ENCODE results near the gene OR5V1.
"Not testable (repeated sequence)": the region's sequence is repeated elsewhere in the genome, so short reads cannot be mapped to it uniquely, and the experiment has no call there.

OR5V1 gene

DNA sequence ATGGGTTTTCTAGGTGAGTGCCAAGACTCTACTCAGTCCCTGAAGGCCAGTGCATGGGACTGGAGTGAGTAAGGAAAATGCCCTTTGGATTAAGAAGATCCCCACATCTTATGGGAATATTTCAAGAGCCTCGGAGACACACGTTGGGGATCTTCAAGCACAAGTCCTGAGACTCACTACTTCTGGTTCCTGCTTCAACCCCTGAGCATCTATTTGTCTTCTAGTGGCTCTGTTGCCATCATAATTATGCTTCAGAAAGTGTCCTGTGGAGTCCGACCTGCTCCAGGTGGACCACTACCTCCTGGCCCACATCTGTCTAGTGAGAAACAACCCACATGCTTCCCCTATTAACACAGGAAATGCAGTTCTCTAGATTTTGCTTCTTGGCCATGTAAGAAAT lies at the start of gene OR5V1:
Gene OR5V1 (minus strand): TSS at position 101 of the 400 bp plus-strand sequence. CDS start 12,670 bp downstream, outside the sequence.
- no peak for FAIRE-seq

DNA sequence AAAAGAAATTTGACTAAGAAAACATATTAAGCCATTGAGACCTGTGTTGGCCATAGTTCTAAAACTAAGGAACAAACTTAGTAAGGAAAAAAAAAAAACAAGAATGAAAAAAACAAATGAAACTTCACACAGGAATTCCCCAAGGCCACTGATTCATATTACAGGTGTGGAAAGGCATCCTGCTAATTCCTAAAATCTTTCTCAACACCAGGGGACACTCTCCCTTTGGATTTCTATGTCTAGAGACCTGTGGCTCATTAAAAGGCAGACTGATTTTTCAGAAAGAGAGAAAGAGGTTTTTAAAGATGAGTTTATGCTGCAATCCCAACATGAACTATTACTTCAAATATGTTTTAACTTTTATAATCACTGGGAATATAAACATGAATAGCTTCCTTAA lies 45.9 kb upstream of the OR5V1 start, which contains the start of gene OR12D1:
Gene OR12D1 (plus strand): TSS at position 341 of the 400 bp plus-strand sequence.
- no peak for FAIRE-seq

DNA sequence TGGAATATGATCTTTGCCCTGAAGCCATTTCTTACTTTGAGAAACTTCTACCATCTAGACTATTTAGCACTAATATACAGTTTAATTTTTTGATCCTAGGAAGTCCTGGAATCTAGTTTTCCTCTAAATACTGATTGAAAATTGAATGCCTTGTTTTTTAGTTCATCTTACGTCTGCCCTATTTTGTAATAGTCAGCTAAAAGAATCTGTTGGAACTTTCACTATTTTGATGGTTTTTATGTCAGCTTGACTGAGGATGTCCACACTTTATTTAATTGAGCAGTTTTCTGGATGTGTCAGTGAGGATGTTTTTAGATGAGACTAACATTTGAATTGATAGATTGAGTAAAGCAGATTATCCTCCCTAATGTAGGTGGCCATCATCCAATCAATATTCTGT lies 35.1 kb upstream of the OR5V1 start:
- FAIRE-seq: no peak

DNA sequence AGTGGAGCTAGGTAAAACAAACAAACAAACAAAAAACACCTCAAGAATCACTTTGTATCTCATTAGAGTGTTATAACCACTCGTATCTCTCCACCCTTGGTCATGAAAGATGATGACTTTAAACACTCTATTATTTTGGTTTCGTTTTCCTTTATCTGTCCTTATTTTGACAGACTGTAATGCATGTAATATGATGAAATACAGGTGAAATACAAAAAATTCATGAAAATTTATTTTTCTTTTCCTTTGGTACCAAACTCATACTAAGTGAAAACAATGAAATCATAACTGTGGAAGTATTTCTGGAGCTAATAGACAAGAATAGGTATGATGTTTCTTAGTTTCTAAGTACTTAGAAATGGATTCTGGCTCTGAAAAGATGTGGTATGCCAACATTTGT lies 30.9 kb upstream of the OR5V1 start:
- no peak for FAIRE-seq

DNA sequence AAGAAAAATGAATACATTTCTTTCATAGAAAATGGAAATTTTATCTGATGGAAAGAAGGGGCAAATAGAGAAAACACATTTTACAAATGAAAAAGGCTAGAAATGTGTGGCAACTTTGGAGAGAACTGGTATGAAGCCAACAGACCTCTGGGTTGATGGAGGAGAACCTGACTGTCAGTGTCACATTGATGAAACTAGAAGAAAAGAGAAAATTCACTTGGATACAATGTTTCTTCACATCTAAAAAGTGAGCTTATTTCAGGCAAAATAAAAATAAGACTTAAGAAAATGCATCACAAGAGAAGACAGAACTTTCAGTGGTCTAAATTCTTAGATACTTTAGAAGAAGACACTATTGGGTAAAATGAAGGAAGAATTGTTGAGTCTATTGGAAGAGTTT lies 26.7 kb upstream of the OR5V1 start, which contains the start of gene OR12D2:
Gene OR12D2 (plus strand): TSS at position 301 of the 400 bp plus-strand sequence. CDS start 1,069 bp downstream, outside the sequence.
- FAIRE-seq: no peak

DNA sequence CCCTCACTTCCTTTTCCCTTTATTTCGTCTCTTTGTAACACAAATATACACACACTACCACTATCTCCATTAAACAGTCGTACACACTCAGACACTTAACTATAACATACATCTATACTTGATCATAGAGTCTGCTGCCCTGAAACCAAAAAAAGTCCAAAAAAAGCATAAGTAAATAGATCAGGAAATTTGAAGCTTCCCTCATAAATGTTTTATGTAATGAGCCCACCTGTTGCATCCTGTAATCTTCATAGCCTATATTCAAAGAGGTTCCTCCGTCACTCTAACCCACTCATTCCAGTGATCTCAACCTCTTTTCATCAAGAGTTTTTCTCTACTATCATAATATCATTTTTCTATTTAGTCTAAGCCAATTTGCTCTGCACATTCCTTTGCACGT lies 19.9 kb upstream of the OR5V1 start:
- FAIRE-seq: no peak

DNA sequence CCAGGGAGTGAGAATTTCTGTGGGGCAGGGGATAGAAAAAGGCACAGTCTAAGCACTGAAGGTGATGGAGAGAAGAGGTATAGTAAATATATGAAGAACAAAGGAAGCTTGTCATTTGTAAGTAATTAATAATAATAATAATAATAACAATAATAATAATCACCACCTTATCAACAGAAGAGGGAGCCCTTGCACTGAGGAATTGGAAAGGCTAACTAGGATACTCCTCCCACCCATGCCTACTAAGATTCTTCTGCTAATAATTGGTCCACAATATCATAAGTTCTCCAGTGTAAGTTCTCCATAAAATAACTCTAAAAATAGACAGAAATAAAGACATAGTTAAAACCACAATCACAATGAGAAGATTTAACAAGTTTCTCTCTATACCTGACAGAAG lies 7.3 kb upstream of the OR5V1 start:
- FAIRE-seq: no peak

DNA sequence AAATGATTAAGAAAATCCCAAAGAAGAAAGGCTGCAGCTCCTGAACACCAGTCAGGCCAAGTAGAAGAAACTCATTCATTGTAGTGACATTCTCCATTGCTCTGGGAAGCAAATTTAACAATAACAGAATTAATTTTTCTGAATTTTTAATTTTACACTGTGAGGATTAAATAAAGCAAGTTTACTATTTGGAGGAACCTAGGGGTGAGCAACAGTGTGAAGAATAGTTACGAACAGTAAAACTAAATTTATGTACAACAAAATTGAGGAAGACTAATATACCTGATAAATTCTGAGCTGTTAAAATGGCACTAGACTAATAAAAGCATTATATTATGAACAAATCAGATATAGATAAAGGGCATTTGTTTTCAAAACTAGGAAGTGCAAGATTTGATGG lies 6.5 kb upstream of the OR5V1 start, which contains the start of gene OR12D3:
Gene OR12D3 (minus strand): TSS at position 101 of the 400 bp plus-strand sequence. CDS start 4 bp downstream, at position 97.
- FAIRE-seq: no peak

DNA sequence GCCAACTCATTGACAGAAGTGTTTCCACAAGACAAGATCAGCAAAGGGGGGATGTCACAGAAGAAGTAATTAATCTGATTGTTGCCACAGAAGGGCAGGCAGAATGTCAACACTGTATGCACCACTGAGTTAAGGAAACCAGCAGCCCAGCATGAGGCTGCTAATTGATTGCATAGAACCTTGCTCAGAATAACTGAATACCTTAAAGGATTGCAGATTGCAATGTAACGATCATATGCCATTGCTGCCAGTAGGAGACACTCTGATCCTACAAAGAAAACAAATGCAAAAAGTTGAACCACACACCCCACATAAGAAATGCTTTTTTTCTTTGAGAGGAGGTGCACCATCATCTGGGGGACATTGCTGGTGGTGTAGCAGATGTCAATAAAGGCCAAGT lies 13.1 kb downstream of the OR5V1 start:
- FAIRE-seq: no peak

DNA sequence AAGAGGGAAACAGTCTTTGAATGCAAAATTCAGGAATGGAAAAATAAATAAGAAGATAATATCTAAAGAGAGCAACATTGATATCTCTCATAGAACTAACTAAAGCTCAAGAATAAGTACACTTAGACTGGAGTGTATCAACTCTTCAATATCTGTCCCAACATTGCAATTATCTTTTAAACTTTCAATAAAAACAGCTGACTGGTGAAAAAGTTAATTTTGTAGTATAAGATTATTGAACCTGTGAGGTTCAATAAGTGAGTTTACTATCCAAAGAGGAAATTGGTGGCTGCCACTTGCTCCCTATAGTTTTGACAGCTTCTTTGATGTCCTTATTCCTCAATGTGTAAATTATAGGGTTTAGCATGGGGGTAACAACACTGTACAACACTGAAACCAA lies 13.7 kb downstream of the OR5V1 start:
- no peak for FAIRE-seq

DNA sequence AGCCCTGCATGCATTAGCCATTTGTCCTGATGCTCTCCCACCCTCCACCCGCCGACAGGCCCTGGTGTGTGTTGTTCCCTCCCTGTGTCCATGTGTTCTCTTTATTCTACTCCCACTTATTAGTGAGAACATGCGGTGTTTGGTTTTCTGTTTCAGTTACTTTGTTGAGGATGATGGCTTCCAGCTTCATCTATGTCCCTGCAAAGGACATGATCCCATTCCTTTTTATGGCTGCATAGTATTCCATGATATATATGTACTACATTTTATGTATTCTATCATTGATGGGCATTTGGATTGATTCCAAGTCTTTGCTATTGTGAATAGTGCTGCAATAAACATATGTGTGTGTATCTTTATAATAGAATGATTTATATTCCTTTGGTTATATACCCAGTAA lies 19.3 kb downstream of the OR5V1 start:
- FAIRE-seq: not testable (repeated sequence)

DNA sequence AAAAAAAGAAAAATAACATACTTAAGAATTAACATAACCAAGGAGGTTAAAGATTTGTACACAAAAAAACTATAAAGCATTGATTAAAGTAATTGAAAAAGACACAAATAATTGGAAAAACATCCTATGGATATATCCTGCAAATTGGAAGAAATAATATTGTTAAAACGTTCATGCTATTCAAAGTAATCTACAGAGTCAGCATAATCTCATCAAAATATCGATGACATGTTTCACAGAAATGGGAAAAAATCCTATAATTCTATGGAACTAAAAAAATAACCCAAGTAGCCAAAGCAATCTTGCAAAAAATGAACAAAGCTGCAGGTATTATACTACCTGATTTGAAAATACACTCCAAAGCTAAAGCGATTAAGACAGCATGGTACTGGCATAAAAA lies 23.3 kb downstream of the OR5V1 start:
- no peak for FAIRE-seq

DNA sequence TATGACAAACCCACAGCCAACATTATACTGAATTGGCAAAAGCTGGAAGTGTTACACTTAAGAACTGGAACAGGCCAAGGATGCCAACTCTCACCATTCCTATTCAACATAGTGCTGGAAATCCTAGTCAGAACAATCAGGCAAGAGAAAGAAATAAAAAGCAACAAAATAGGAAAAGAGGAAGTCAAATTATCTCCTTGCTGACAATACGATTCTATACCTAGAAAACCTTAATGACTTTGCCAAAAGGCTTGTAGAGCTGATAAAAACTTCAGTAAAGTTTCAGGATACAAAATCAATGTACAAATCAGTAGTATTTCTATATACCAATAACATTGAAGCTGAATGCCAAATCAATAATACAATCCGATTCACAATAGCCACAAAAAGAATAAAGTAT lies 32.4 kb downstream of the OR5V1 start:
- FAIRE-seq: no peak

DNA sequence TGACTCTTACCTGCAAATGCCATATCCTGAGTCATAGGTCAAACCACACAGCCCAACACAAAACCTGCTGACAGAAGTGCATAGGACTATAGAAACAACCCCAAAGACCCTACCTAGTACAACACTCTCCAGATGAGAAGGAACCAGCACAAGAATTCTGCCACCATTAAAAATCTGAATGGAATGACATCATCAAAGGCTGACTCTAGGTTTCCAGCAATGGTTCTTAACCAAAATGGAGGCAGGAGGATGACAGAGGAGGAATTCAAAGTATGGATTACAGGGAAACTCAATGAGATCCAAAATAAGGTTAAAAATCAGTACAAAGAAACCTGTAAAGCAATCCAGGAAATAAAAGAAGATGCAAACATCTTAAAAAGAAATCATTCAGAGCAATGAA lies 36.0 kb downstream of the OR5V1 start:
- FAIRE-seq: no peak

DNA sequence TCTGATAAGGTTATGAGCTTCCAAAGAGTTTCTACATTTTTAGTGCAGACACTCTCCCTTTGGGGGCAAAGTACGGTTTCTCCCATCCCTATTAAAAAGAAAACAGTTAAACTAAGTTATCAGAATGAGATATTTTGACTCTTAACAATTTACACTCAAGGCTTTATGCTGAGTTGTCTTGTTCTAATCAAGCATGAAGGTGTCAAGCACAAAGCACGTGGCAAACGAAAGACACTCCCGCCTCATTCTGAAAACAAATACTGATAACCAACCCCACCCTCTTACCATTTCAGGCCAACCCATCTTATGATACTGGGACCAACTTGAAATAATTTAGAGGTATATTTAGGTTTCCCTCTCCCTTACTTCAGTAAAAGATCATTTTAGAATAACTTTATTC lies 42.9 kb downstream of the OR5V1 start:
- FAIRE-seq: no peak

DNA sequence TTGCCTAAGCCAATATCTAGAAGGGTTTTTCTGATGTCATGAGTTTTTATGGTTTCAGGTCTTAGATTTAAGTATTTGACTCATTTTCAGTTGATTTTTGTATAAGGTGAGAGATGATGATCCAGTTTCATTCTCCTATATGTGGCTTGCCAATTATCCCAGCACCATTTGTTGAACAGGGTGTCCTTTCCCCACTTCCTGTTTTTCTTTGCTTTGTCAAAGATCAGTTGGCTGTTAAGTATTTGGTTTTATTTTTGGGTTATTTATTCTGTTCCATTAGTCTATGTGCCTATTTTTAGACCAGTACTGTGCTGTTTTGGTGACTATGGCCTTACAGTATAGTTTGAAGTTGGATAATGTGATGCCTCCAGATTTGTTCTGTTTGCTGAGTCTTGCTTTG lies 45.3 kb downstream of the OR5V1 start:
- not testable (repeated sequence) for FAIRE-seq

DNA sequence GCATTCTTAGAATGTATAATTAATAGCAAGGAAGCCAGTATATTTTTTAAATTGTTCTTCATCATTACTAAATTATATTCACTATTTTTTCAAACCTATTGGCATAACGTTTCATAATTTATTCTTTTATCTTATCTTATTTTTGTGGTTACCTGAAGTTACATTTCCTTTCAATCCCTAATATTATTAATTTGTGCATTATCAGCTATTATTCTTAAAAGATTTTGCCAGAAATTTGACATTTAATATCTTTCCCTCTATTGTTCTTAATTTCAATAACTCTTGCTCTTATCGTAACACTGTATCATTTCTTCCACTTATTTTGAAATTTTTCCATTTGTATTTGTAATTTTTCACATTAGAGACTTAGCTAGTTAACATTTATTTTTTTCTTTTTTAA lies 48.7 kb downstream of the OR5V1 start:
- FAIRE-seq: peak; percentile 12

Data from endometrium (tissue), 2 donors.